Coronary artery (tissue), 2 donors: ENCODE measurements around the gene MYOZ2.
"Not testable (repeated sequence)": the region's sequence is repeated elsewhere in the genome, so short reads cannot be mapped to it uniquely, and the experiment has no call there.

ENCODE experiments used
- DNase-seq: peaks from one replicate; pipeline ENCODE4 v3.0.0-alpha.2; 2017; ENCODE audit warnings: low spot score
- H3K27ac ChIP-seq, 2 donors: fragments of 200-600 bp; sonication (generic); one replicate each; pipeline ENCODE4 v1.5.1; 2016 to 2019
- H3K4me3 ChIP-seq: fragments of 200-600 bp; sonication (generic); 2 replicates; pipeline ENCODE4 v1.5.1; 2016; ENCODE audit warnings: mild to moderate bottlenecking, moderate library complexity
- CTCF ChIP-seq: fragments of 200-600 bp; sonication (generic); IDR thresholded peaks from one replicate; pipeline ENCODE4 v1.5.1; 2019; ENCODE audit warnings: antibody characterized with exemption

Gene MYOZ2

GRCh38 chr4:119139311-119139710 lies 3.7 kb downstream of the MYOZ2 start:
- no peak for DNase-seq
- no peak overlapping the region for H3K27ac ChIP-seq
- no peak for TF ChIP-seq CTCF
- H3K4me3 ChIP-seq, result no peak overlapping the region

GRCh38 chr4:119139822-119140252 lies 4.2 kb downstream of the MYOZ2 start:
- DNase-seq, result no peak
- H3K27ac ChIP-seq, result no peak overlapping the region
- TF ChIP-seq CTCF, result no peak
- H3K4me3 ChIP-seq, result no peak overlapping the region

GRCh38 chr4:119141283-119141682 lies 5.7 kb downstream of the MYOZ2 start:
- DNase-seq, H3K27ac ChIP-seq, H3K4me3 ChIP-seq: not testable (repeated sequence)

- Histone ChIP-seq H3K4me3 (no peak overlapping the region), H3K27ac (no peak overlapping the region)
- no peak for DNase-seq
- no peak for TF ChIP-seq CTCF
Observed at GRCh38 chr4:119142833-119143232, 7.2 kb downstream of the MYOZ2 start.

GRCh38 chr4:119143341-119143740 lies 7.7 kb downstream of the MYOZ2 start:
- DNase-seq, H3K27ac ChIP-seq, H3K4me3 ChIP-seq: not testable (repeated sequence)

GRCh38 chr4:119149110-119149509 lies 13.5 kb downstream of the MYOZ2 start:
- Histone ChIP-seq H3K4me3 (no peak overlapping the region), H3K27ac (no peak overlapping the region)
- TF ChIP-seq CTCF, result no peak
- DNase-seq, result no peak

GRCh38 chr4:119151161-119151560 lies 15.5 kb downstream of the MYOZ2 start:
- peak overlapping the region; percentile 37 to 68 for H3K27ac ChIP-seq

GRCh38 chr4:119152741-119153140 lies 17.1 kb downstream of the MYOZ2 start:
- DNase-seq, result no peak
- no peak for TF ChIP-seq CTCF
- no peak overlapping the region for H3K27ac ChIP-seq
- no peak overlapping the region for H3K4me3 ChIP-seq

More at GRCh38 chr4:119151161-119151560, 15.5 kb downstream of the MYOZ2 start:
- DNase-seq, result no peak
- H3K4me3 ChIP-seq, result no peak overlapping the region
- no peak for TF ChIP-seq CTCF
